OCI-LY7 (cell line): ENCODE measurements around the gene WDR17. TPM values are rescaled to one million over a fixed set of nuclear protein-coding genes. Genes with fewer than 3 reads are reported as not detected.

ENCODE experiments used
- BruUV-seq: library from RNA; stranded (reverse); fragments of 400-500 nt; replicated peaks from 2 replicates; lab custom pipeline; 2021; lab: Mats Ljungman, UMichigan
- CTCF ChIA-PET: fragments of 300-600 bp; sonication (Branson Sonifier 250); formaldehyde crosslinking; loops from one replicate; lab custom pipeline; 2022; ENCODE audit warnings: antibody characterized with exemption; ENCODE audit not compliant: unreplicated experiment; lab: Charles Lee
- POLR2A ChIA-PET: fragments of 300-600 bp; sonication (Branson Sonifier 250); formaldehyde crosslinking; loops from one replicate; lab custom pipeline; 2022; ENCODE audit warnings: antibody characterized with exemption; lab: Charles Lee
- DNase-seq: peaks from one replicate; pipeline ENCODE4 v3.0.0-alpha.2; 2015; ENCODE audit warnings: low spot score
- H2AFZ ChIP-seq: fragments of 200-600 bp; sonication (generic), shearing (Covaris generic); 2 replicates; pipeline ENCODE4 v1.6.1; 2014; ENCODE audit warnings: mild to moderate bottlenecking, antibody characterized with exemption, low read length, moderate library complexity
- H3K27ac ChIP-seq: fragments of 200-600 bp; sonication (generic); 2 replicates; pipeline ENCODE4 v1.5.1; 2014; ENCODE audit warnings: mixed run types, low read depth, mild to moderate bottlenecking, moderate library complexity, low read length, inconsistent platforms; ENCODE audit not compliant: poor library complexity, severe bottlenecking
- H3K36me3 ChIP-seq: fragments of 200-600 bp; sonication (generic); 2 replicates; pipeline ENCODE4 v1.6.1; 2014; ENCODE audit warnings: mild to moderate bottlenecking, antibody characterized with exemption, low read length, moderate library complexity, mixed read lengths; ENCODE audit not compliant: insufficient read depth
- H3K4me1 ChIP-seq: fragments of 200-600 bp; sonication (generic); 2 replicates; pipeline ENCODE4 v1.5.1; 2014; ENCODE audit warnings: mild to moderate bottlenecking, low read length; ENCODE audit not compliant: insufficient read depth, poor library complexity, severe bottlenecking
- H3K4me2 ChIP-seq: fragments of 200-600 bp; sonication (generic); 2 replicates; pipeline ENCODE4 v1.6.1; 2014; ENCODE audit warnings: mild to moderate bottlenecking, low read length
- H3K4me3 ChIP-seq: fragments of 200-600 bp; sonication (generic); 2 replicates; pipeline ENCODE4 v1.5.1; 2014; ENCODE audit warnings: mild to moderate bottlenecking, low read depth, low read length; ENCODE audit not compliant: poor library complexity, severe bottlenecking
- H3K79me2 ChIP-seq: fragments of 200-600 bp; sonication (generic); 2 replicates; pipeline ENCODE4 v1.6.1; 2016; ENCODE audit warnings: low read depth, mild to moderate bottlenecking, low read length, moderate library complexity, mixed read lengths; ENCODE audit not compliant: insufficient read depth
- H3K9me2 ChIP-seq: fragments of 200-600 bp; sonication (generic); 2 replicates; pipeline ENCODE4 v1.6.1; 2016; ENCODE audit warnings: mild to moderate bottlenecking, low read length, mixed read lengths; ENCODE audit not compliant: insufficient read depth
- H3K9me3 ChIP-seq: fragments of 200-600 bp; sonication (generic); 2 replicates; pipeline ENCODE4 v1.6.1; 2014; ENCODE audit warnings: mild to moderate bottlenecking, mixed run types, low read length, mixed read lengths
- H4K20me1 ChIP-seq: fragments of 200-600 bp; sonication (generic); 2 replicates; pipeline ENCODE4 v1.6.1; 2014; ENCODE audit warnings: mild to moderate bottlenecking, antibody characterized with exemption, low read length, moderate library complexity, mixed read lengths; ENCODE audit not compliant: insufficient read depth
- EZH2phosphoT487 ChIP-seq: fragments of 200-600 bp; sonication (generic); IDR thresholded peaks from 2 replicates; pipeline ENCODE4 v1.6.1; 2018; ENCODE audit warnings: low read depth, borderline replicate concordance, mild to moderate bottlenecking, mixed run types, antibody characterized with exemption, low read length, moderate library complexity, mixed read lengths
- intact Hi-C: fragments of 100-400 bp; cut with micrococcal nuclease; formaldehyde crosslinking; loops from one replicate; pipeline ENCODE4 v1.10.0; 2022; ENCODE audit not compliant: unreplicated experiment
- total RNA-seq, 2 experiments: library from RNA; depleted of rRNA in 1 of 2; stranded (reverse); fragments of >200 nt in 1 of 2; shearing (Covaris generic) in 1 of 2; gene quantifications; 2 replicates each; pipeline ENCODE4 v1.2.3, GENCODE V29; 2014 to 2022
- TF ChIP-seq, protein P1 (sequence below): fragments of 200-600 bp; sonication (generic); conservative IDR thresholded peaks from 2 replicates; pipeline ENCODE4 v1.5.1; 2014; ENCODE audit warnings: mild to moderate bottlenecking, antibody characterized with exemption, low read length, moderate library complexity, mixed read lengths

Gene WDR17
- total RNA-seq, 2 experiments from 2014 or later = 0.63 to 3.8 TPM

DNA sequence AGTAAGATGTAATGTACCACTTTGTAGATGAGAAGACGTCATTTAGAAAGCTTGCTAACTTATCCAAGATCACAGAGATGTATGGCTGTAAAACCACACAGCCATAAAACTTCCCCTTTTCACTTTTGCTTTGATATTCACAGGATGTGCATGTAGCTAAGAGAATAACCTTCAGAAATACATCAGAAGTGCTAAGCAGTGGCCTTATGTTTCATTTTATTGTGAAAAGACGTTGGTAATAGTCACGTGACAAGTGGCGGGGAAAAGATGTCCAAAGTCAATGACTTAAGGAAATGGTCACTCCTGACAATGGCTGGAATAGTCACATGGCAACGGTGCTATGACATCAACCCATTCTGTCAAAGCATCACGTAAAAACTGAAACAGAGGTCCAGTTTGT, 12.9 kb upstream of the WDR17 start:
- Histone ChIP-seq H3K4me2 (peak overlapping the region; percentile 30), H3K4me1 (peaks cover 21% of the 10 kb centered on the region), H3K9me2 (no peaks in the 10 kb centered on the region), H2AFZ (peak overlapping the region; percentile 54), H3K27ac (no peak overlapping the region), H3K36me3 (no peaks in the 10 kb centered on the region), H3K4me3 (no peak overlapping the region), H4K20me1 (no peaks in the 10 kb centered on the region), H3K9me3 (no peaks in the 10 kb centered on the region), H3K79me2 (no peaks in the 10 kb centered on the region)
- BruUV-seq = no TSS peak
- intact Hi-C loops = no loop called here
- no peak for TF ChIP-seq EZH2phosphoT487
- TF ChIP-seq, protein P1, sequence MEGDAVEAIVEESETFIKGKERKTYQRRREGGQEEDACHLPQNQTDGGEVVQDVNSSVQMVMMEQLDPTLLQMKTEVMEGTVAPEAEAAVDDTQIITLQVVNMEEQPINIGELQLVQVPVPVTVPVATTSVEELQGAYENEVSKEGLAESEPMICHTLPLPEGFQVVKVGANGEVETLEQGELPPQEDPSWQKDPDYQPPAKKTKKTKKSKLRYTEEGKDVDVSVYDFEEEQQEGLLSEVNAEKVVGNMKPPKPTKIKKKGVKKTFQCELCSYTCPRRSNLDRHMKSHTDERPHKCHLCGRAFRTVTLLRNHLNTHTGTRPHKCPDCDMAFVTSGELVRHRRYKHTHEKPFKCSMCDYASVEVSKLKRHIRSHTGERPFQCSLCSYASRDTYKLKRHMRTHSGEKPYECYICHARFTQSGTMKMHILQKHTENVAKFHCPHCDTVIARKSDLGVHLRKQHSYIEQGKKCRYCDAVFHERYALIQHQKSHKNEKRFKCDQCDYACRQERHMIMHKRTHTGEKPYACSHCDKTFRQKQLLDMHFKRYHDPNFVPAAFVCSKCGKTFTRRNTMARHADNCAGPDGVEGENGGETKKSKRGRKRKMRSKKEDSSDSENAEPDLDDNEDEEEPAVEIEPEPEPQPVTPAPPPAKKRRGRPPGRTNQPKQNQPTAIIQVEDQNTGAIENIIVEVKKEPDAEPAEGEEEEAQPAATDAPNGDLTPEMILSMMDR = no peak
- ChIA-PET POLR2A (interaction anchor here (1.3 to 3.3 kb wide), 4 partner anchors 7 to 274 kb away, joined by 3 to 11 read pairs (median 8); no protein-coding TSS in a partner anchor), CTCF (interaction anchor here (1.3 kb wide), 1 partner anchor 97 kb away, joined by 3 read pairs; no protein-coding TSS in a partner anchor)
- DNase-seq = peak; percentile 51

DNA sequence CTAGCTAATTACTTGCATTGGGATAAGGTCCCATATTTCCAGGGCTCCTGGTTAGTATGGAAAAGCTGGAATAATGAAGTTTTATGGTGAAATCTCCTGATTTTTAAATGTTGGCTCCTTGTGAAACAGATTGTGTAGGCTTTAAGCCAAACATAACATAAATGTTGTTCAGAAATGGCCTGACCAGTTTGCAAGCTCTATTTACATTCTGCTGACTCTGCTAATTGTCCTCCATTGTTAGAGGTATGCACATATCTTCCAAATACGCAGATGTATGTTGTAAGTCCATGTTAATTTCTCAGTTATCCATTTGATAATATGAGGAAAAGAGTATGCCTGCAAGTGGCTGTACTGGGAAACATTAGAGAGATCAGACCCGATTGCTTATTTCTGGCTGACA, 11.9 kb upstream of the WDR17 start:
- intact Hi-C loops = loop anchor here (2.0 kb wide), 1 partner anchor 99 kb away; no protein-coding TSS in a partner anchor
- H3K27ac ChIP-seq = no peak overlapping the region
- peak overlapping the region; percentile 86; the same call in 1 of the 2 replicates for H2AFZ ChIP-seq
- no peaks in the 10 kb centered on the region for H3K9me2 ChIP-seq
- ChIA-PET POLR2A (interaction anchor here (1.0 to 3.3 kb wide), 6 partner anchors 8 to 275 kb away, joined by 3 to 11 read pairs (median 4); no protein-coding TSS in a partner anchor), CTCF (interaction anchor here (1.2 kb wide), 1 partner anchor 8 kb away, joined by 4 read pairs; no protein-coding TSS in a partner anchor)
- no peaks in the 10 kb centered on the region for H3K9me3 ChIP-seq
- H3K79me2 ChIP-seq = no peaks in the 10 kb centered on the region
- BruUV-seq = no TSS peak
- no peak for DNase-seq
- H3K4me2 ChIP-seq = no peak overlapping the region
- H3K4me1 ChIP-seq = peaks cover 21% of the 10 kb centered on the region
- no peaks in the 10 kb centered on the region for H3K36me3 ChIP-seq
- H3K4me3 ChIP-seq = no peak overlapping the region
- H4K20me1 ChIP-seq = no peaks in the 10 kb centered on the region
- TF ChIP-seq, protein P1 = no peak
- TF ChIP-seq EZH2phosphoT487 = no peak

DNA sequence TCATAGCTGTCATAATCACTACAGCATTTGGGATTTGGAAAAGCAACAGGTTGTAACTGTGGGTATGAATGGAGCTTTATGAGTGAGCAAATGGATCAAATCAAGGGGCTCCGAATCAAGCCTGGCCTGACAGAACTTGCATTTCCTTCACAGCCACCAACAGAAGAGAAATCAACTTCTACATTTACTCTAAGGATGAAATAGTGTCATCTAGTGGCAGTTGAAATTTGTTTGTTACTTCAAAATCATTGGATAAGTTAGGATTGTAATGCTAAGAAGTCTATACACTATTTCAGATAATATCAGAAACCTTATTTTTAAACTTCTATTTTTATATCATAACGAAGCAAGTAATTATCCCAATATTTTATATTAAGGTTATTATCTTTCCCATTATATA, 10.7 kb upstream of the WDR17 start:
- peak overlapping the region; percentile 86; the same call in 1 of the 2 replicates for H2AFZ ChIP-seq
- H3K4me3 ChIP-seq = no peak overlapping the region
- no peaks in the 10 kb centered on the region for H3K36me3 ChIP-seq
- H3K9me3 ChIP-seq = no peaks in the 10 kb centered on the region
- no peaks in the 10 kb centered on the region for H3K79me2 ChIP-seq
- no TSS peak for BruUV-seq
- H3K9me2 ChIP-seq = no peaks in the 10 kb centered on the region
- H4K20me1 ChIP-seq = no peaks in the 10 kb centered on the region
- no peak overlapping the region for H3K27ac ChIP-seq
- peaks cover 21% of the 10 kb centered on the region for H3K4me1 ChIP-seq
- CTCF ChIA-PET = interaction anchor here (1.2 to 1.3 kb wide), 2 partner anchors 9 to 106 kb away, joined by 4 read pairs; no protein-coding TSS in a partner anchor
- H3K4me2 ChIP-seq = peak overlapping the region; percentile 39; the same call in 1 of the 2 replicates
- intact Hi-C loops = loop anchor here (2.0 to 5.0 kb wide), 2 partner anchors 100 to 493 kb away; no protein-coding TSS in a partner anchor
- TF ChIP-seq, protein P1 = peak; percentile 81
- no peak for TF ChIP-seq EZH2phosphoT487
- POLR2A ChIA-PET = interaction anchor here (0.6 to 1.2 kb wide), 5 partner anchors 29 to 272 kb away, joined by 3 read pairs; no protein-coding TSS in a partner anchor
- DNase-seq = peak; percentile 54
